Neural cell (in vitro differentiated cells): ENCODE data around the gene WIPI1.

Source experiments
- EP300 ChIP-seq: fragments of 450-650 bp; conservative IDR thresholded peaks from 2 replicates; pipeline ENCODE4 v1.6.1; 2014; ENCODE audit warnings: antibody characterized with exemption, mild to moderate bottlenecking, moderate library complexity; ENCODE audit not compliant: poor library complexity, severe bottlenecking
- EZH2 ChIP-seq: fragments of 200-600, 300-800 bp; shearing (Covaris generic), sonication (generic); IDR thresholded peaks from 2 replicates; pipeline ENCODE4 v1.6.1; 2014; ENCODE audit warnings: antibody characterized with exemption, low read length, borderline replicate concordance, mild to moderate bottlenecking; ENCODE audit not compliant: insufficient read depth, poor library complexity, severe bottlenecking
- POLR2AphosphoS5 ChIP-seq: IDR thresholded peaks from 2 replicates; pipeline ENCODE4 v1.6.1; 2012
- SMC3 ChIP-seq: fragments of 450-650 bp; conservative IDR thresholded peaks from 2 replicates; pipeline ENCODE4 v1.6.1; 2014; ENCODE audit warnings: antibody characterized with exemption, mild to moderate bottlenecking, moderate library complexity; ENCODE audit not compliant: poor library complexity
- TAF1 ChIP-seq: IDR thresholded peaks from 2 replicates; pipeline ENCODE4 v1.6.1; 2012; ENCODE audit warnings: low read depth
- TF ChIP-seq, protein P1 (sequence below): fragments of 450-650 bp; IDR thresholded peaks from 2 replicates; pipeline ENCODE4 v1.5.1; 2014; ENCODE audit warnings: antibody characterized with exemption, mild to moderate bottlenecking, moderate library complexity; ENCODE audit not compliant: poor library complexity, severe bottlenecking

DNA sequence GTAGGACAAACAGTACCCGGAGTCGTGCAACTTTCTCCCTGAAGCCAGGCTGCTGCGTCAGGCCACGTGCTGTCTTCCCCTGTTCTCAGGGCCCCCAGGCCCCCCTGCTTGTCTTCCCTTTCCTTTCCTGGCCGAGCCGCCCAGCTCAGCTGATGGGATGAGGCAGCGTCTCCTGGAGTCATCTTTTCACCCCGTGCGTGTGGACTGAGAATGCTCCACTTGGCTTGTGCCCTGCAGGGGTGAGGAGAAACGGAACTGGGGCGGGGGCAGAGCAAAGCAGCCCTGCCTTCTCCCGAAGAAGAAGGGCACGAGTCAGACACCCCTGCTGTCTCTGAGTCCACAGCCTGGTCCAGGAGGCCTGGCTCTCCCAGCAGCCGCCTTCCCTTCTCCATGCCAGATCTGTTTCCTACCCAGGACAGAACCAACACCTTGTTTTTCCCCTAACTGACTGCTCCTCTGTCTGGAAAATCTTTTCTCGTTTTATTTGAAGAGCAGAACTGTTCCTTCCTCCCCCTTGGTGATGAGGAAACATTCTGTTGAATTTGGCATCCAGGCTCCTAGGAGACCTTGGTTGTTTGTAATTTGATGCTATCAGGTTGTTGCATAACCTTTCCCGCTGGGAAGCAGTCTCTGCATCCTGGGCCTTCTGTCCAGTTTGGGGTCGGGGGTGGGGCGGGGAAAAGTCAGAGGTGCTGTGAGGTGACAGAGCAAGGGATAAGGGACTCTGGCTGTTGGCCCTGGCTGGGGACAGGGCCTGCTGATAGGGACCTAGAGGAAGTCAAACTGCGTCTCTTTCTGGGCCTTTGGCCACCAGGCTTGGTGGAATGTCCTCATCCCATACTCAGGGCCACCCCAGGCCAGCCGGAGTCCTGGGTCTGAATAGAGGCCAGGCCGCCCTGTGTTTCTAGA is 78.8 kb downstream of the WIPI1 start:
- TF ChIP-seq, protein P1, sequence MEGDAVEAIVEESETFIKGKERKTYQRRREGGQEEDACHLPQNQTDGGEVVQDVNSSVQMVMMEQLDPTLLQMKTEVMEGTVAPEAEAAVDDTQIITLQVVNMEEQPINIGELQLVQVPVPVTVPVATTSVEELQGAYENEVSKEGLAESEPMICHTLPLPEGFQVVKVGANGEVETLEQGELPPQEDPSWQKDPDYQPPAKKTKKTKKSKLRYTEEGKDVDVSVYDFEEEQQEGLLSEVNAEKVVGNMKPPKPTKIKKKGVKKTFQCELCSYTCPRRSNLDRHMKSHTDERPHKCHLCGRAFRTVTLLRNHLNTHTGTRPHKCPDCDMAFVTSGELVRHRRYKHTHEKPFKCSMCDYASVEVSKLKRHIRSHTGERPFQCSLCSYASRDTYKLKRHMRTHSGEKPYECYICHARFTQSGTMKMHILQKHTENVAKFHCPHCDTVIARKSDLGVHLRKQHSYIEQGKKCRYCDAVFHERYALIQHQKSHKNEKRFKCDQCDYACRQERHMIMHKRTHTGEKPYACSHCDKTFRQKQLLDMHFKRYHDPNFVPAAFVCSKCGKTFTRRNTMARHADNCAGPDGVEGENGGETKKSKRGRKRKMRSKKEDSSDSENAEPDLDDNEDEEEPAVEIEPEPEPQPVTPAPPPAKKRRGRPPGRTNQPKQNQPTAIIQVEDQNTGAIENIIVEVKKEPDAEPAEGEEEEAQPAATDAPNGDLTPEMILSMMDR, result no peak
- TF ChIP-seq EZH2, result no peak
- no peak for TF ChIP-seq POLR2AphosphoS5
- TF ChIP-seq TAF1, result no peak
- TF ChIP-seq SMC3, result no peak
- no peak for TF ChIP-seq EP300
